Esophagus muscularis mucosa (tissue), 3 donors: Measurements from ENCODE around the gene SRRM2.

Experiments
- EP300 ChIP-seq: sonication (generic); formaldehyde crosslinking; IDR thresholded peaks from one replicate; pipeline ENCODE4 v1.6.1; 2017; ENCODE audit warnings: antibody characterized with exemption
- TF ChIP-seq, protein P1 (sequence below), 3 experiments: fragments of 200-600 bp in 2 of 3; fragments of 450-650 bp in 1 of 3; sonication (generic) in 2 of 3; IDR thresholded peaks; one replicate each; pipeline ENCODE4 v1.5.1; 2017 to 2019; ENCODE audit warnings: antibody characterized with exemption in 3 of 3, mild to moderate bottlenecking in 2 of 3, moderate library complexity in 1 of 3

DNA sequence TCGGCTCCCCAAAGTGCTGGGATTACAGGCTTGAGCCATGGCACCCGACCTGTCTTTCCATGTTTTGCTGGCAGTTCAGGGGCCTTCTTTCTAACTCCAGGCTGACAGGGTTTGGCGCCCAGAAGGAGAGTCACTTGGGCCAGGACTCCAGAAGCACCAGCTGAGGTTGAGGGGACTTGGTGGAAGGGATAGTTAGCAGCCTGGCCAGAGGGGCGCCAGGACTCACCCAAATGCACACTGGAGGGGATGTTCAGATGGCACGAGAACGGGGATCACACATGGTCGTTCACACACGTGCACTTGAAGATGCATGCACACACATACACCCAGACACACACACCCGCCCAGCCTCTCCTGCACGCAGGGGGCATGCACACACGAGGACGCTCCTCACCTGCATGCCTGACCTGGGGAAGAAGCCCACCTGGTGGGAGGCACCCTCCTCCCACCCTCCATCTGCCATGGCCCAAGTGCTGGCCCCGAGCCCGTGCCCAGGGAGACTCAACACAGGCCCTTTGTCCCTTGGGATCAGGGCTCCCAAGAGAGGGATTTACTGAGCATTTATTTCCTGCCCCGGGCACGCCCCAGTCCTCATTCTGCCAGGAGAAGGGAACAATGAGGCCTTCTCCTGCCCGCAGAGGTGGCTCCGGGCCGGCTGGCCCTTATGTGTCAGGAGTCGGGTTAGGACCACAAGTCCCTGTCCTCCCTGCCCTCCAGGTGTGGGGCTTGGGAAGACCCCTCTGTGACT lies 62.3 kb downstream of the SRRM2 start:
- TF ChIP-seq, protein P1, sequence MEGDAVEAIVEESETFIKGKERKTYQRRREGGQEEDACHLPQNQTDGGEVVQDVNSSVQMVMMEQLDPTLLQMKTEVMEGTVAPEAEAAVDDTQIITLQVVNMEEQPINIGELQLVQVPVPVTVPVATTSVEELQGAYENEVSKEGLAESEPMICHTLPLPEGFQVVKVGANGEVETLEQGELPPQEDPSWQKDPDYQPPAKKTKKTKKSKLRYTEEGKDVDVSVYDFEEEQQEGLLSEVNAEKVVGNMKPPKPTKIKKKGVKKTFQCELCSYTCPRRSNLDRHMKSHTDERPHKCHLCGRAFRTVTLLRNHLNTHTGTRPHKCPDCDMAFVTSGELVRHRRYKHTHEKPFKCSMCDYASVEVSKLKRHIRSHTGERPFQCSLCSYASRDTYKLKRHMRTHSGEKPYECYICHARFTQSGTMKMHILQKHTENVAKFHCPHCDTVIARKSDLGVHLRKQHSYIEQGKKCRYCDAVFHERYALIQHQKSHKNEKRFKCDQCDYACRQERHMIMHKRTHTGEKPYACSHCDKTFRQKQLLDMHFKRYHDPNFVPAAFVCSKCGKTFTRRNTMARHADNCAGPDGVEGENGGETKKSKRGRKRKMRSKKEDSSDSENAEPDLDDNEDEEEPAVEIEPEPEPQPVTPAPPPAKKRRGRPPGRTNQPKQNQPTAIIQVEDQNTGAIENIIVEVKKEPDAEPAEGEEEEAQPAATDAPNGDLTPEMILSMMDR (IDR thresholded peaks at IDR 0.05) = no peak
- no peak for TF ChIP-seq EP300
